Nephron progenitor cell (in vitro differentiated cells): ENCODE results near the gene NAT8L.

Experiments
- DNase-seq: peaks from one replicate; pipeline ENCODE4 v3.0.0; 2021
- H3K27ac Mint-ChIP-seq: 2 replicates; pipeline ENCODE4 v1.8.0; 2021; ENCODE audit warnings: mild to moderate bottlenecking, moderate library complexity, mixed read lengths
- H3K27me3 Mint-ChIP-seq: 2 replicates; pipeline ENCODE4 v1.8.0; 2021; ENCODE audit warnings: mild to moderate bottlenecking, low read depth, mixed read lengths; ENCODE audit not compliant: poor library complexity
- H3K36me3 Mint-ChIP-seq: 2 replicates; pipeline ENCODE4 v1.8.0; 2021; ENCODE audit warnings: low read depth, mixed read lengths
- H3K4me1 Mint-ChIP-seq: 2 replicates; pipeline ENCODE4 v1.8.0; 2021; ENCODE audit warnings: mixed read lengths
- H3K4me3 Mint-ChIP-seq: 2 replicates; pipeline ENCODE4 v1.8.0; 2021; ENCODE audit warnings: mild to moderate bottlenecking, moderate library complexity, mixed read lengths
- H3K9me3 Mint-ChIP-seq: 2 replicates; pipeline ENCODE4 v1.8.0; 2021; ENCODE audit warnings: mild to moderate bottlenecking, moderate library complexity, mixed read lengths
- CTCF ChIP-seq: fragments of 200-600 bp; sonication (generic); IDR thresholded peaks from 2 replicates; pipeline ENCODE4 v1.5.0; 2021; ENCODE audit warnings: antibody characterized with exemption

Gene NAT8L

GRCh38 chr4:2102045-2102883 is 43.1 kb downstream of the NAT8L start:
- Mint-ChIP-seq H3K9me3 (peaks cover 44% of the 10 kb centered on the region), H3K36me3 (no peaks in the 10 kb centered on the region), H3K4me1 (no peaks in the 10 kb centered on the region), H3K27me3 (peaks cover 17% of the 10 kb centered on the region), H3K4me3 (no peak overlapping the region), H3K27ac (no peak overlapping the region)
- TF ChIP-seq CTCF, result no peak
- no peak for DNase-seq

DNA sequence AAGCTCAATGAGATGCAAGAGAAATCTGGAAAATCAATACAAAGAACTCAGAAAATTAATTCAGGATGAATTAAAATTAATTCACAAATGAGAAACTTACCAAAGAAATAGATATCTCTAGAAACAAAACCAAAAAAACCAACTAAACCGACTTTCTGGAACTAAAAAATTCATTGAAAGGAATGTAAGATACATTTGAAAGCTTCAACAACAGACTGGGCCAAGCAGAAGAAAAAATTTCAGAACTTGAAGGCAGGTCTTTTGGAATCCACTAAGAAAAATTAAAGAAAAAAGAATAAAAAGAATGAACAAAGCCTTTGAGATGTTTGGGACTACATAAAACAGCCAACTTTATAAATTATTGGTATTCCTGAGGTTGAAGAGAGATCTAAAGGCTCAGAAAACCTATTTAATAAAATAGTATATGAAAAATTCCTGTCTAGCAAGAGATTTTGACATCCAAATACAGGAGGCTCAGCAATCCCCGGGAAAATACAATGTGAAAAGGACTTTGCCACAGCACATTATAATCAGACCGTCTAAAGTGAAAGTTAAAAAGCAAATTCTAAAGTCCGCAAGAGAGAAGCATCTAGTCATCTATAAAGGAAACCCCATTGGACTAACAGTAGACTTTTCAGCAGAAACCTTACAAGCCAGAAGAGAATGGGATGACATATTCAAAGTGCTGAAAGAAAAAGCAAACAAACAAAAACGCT is 44.2 kb downstream of the NAT8L start:
- Mint-ChIP-seq H3K4me1 (no peaks in the 10 kb centered on the region), H3K27ac (no peak overlapping the region), H3K4me3 (no peak overlapping the region), H3K27me3 (peaks cover 14% of the 10 kb centered on the region), H3K9me3 (peaks cover 39% of the 10 kb centered on the region), H3K36me3 (no peaks in the 10 kb centered on the region)
- DNase-seq, result no peak
- no peak for TF ChIP-seq CTCF

GRCh38 chr4:2103843-2104547 is 44.9 kb downstream of the NAT8L start:
- Mint-ChIP-seq H3K4me3 (no peak overlapping the region), H3K27ac (no peak overlapping the region), H3K9me3 (peaks cover 39% of the 10 kb centered on the region), H3K36me3 (no peaks in the 10 kb centered on the region), H3K27me3 (peaks cover 12% of the 10 kb centered on the region), H3K4me1 (no peaks in the 10 kb centered on the region)
- DNase-seq, result no peak
- no peak for TF ChIP-seq CTCF

- H3K4me3 Mint-ChIP-seq, result no peak overlapping the region
- no peaks in the 10 kb centered on the region for H3K36me3 Mint-ChIP-seq
- H3K9me3 Mint-ChIP-seq, result peaks cover 39% of the 10 kb centered on the region
- peaks cover 7% of the 10 kb centered on the region for H3K27me3 Mint-ChIP-seq
- DNase-seq, result no peak
- H3K4me1 Mint-ChIP-seq, result no peaks in the 10 kb centered on the region
- H3K27ac Mint-ChIP-seq, result no peak overlapping the region
- no peak for TF ChIP-seq CTCF
Measured at GRCh38 chr4:2104556-2105345, 45.6 kb downstream of the NAT8L start.

GRCh38 chr4:2105559-2105958 is 46.4 kb downstream of the NAT8L start:
- no peak overlapping the region for H3K4me3 Mint-ChIP-seq
- no peak for TF ChIP-seq CTCF
- DNase-seq, result no peak
- H3K27me3 Mint-ChIP-seq, result peaks cover 12% of the 10 kb centered on the region
- H3K4me1 Mint-ChIP-seq, result no peaks in the 10 kb centered on the region
- H3K36me3 Mint-ChIP-seq, result no peaks in the 10 kb centered on the region
- no peak overlapping the region for H3K27ac Mint-ChIP-seq
- H3K9me3 Mint-ChIP-seq, result peaks cover 36% of the 10 kb centered on the region
